Nephron (organoid): Measurements from ENCODE around the gene LRRC75A.

Experiments used
- H3K27ac Mint-ChIP-seq, 3 experiments: 2 replicates each; pipeline ENCODE4 v1.8.0; 2020; ENCODE audit warnings: mixed read lengths in 3 of 3, mild to moderate bottlenecking in 2 of 3, moderate library complexity in 1 of 3
- H3K27me3 Mint-ChIP-seq: 2 replicates; pipeline ENCODE4 v1.8.0; 2021; ENCODE audit warnings: low read depth, mild to moderate bottlenecking, moderate library complexity, mixed read lengths
- H3K36me3 Mint-ChIP-seq: 2 replicates; pipeline ENCODE4 v1.8.0; 2020; ENCODE audit warnings: low read depth, mixed read lengths
- H3K4me1 Mint-ChIP-seq: 2 replicates; pipeline ENCODE4 v1.8.0; 2020; ENCODE audit warnings: mixed read lengths
- H3K4me3 Mint-ChIP-seq, 3 experiments: 2 replicates each; pipeline ENCODE4 v1.8.0; 2020; ENCODE audit warnings: mild to moderate bottlenecking in 3 of 3, mixed read lengths in 3 of 3, moderate library complexity in 2 of 3
- H3K9me3 Mint-ChIP-seq: 2 replicates; pipeline ENCODE4 v1.8.0; 2020; ENCODE audit warnings: mixed read lengths
- TF ChIP-seq, protein P1 (sequence below), 3 experiments: fragments of 200-600 bp; sonication (generic); IDR thresholded peaks; one replicate each; pipeline ENCODE4 v1.5.0; 2021; ENCODE audit warnings: antibody characterized with exemption in 3 of 3; ENCODE audit not compliant: unreplicated experiment in 3 of 3

Gene LRRC75A

DNA sequence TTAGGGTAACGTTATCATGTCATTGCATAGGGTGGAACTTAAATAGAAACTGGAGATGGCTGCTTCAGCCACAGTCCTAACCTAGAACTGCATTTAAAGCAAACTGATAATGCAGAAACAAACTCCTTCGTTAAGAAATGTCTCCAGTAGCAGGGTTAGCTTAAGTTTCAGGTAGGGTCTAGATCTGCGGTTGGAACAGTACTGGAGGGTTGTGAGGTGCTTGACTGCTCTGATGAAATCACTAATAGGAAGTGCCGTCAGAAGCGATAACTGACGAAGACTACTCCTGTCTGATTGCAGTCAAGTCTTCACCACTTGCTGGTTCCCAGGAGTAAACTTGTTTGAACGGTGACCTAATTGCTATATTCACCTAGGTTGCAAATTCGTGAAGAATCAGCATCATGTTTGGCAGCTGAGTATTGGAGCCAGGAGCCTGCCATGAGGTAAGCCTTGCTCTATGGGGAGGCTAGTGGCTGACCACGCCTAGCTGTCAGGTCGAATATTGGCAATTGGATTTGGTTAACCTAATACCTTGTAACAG, 52.1 kb downstream of the LRRC75A start:
- peak overlapping the region; percentile 92 to 97 (median 96) for H3K27ac Mint-ChIP-seq
- peaks cover 49% of the 10 kb centered on the region for H3K4me1 Mint-ChIP-seq
- TF ChIP-seq, protein P1, sequence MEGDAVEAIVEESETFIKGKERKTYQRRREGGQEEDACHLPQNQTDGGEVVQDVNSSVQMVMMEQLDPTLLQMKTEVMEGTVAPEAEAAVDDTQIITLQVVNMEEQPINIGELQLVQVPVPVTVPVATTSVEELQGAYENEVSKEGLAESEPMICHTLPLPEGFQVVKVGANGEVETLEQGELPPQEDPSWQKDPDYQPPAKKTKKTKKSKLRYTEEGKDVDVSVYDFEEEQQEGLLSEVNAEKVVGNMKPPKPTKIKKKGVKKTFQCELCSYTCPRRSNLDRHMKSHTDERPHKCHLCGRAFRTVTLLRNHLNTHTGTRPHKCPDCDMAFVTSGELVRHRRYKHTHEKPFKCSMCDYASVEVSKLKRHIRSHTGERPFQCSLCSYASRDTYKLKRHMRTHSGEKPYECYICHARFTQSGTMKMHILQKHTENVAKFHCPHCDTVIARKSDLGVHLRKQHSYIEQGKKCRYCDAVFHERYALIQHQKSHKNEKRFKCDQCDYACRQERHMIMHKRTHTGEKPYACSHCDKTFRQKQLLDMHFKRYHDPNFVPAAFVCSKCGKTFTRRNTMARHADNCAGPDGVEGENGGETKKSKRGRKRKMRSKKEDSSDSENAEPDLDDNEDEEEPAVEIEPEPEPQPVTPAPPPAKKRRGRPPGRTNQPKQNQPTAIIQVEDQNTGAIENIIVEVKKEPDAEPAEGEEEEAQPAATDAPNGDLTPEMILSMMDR (IDR thresholded peaks at IDR 0.05; ENCODE audit: unreplicated experiment in 3 of 3): no peak
- H3K4me3 Mint-ChIP-seq: peak overlapping the region; percentile 99 to 100 (median 99)
- no peaks in the 10 kb centered on the region for H3K9me3 Mint-ChIP-seq
- no peaks in the 10 kb centered on the region for H3K27me3 Mint-ChIP-seq
- peaks cover 39% of the 10 kb centered on the region for H3K36me3 Mint-ChIP-seq

DNA sequence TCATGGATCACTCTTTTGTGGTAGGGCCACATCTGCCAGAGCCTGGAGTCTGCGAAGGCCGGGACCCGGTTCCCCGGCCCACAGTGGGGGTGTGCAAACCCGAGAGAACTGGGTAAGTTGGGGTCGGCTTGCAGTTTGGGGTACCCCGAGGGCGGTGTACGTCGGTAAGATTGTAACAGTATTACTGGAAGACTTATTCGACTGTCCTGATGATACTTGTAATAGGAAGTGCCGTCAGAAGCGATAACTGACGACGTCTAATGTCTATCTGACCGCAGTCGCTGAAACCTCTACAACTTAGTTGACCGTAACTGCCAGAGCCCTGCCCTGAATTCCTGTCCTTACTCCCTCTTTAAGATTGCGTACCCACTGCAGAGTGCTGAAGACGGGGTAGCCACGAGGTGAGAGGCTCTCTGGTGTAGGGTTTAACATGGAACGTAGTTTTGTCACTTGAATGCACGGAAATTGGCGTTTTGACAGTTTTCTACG, 52.6 kb downstream of the LRRC75A start:
- Mint-ChIP-seq H3K36me3 (peaks cover 38% of the 10 kb centered on the region), H3K27ac (peak overlapping the region; percentile 92 to 97 (median 96)), H3K4me3 (peak overlapping the region; percentile 99 to 100 (median 99)), H3K27me3 (no peaks in the 10 kb centered on the region), H3K4me1 (peaks cover 47% of the 10 kb centered on the region), H3K9me3 (no peaks in the 10 kb centered on the region)
- TF ChIP-seq, protein P1 (IDR thresholded peaks at IDR 0.05; ENCODE audit: unreplicated experiment in 3 of 3): no peak

DNA sequence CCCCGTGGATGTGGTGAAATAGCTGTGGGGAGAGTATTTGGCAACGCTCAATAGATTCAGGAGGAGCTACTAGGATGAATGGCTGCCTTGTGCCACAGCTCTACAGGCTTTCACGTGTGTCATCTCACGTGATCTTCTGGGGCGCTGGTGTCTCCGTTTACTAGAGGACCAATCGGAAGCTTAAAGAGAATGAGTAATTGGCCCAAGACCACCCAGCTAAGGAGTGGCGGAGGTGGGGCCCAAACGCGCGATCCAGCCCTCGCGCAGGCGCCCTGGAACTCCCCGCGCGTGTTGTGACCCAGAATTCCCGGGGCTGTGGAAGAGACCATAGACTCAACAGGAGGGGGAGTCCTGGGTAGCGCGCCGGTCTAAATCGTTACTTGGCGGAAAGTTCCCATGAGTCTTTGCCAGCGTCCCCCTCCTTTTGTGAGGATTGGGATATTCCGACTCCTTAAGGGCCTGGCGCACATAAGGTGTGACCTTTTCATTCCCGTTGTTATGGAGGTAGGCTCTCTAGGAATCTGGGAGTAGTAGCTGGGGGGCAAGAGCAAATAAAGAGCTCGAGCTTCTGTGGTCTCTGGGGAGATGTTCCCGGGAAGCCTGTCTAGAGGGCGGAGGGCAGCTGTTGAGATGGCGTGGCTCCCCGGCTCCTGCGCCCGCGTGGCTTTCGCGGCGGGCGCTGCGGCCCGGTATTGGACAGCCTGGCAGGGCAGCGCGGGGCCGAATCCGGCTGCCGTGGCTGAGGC, 53.3 kb downstream of the LRRC75A start:
- H3K27ac Mint-ChIP-seq: peak overlapping the region; percentile 96 to 98 (median 97)
- no peaks in the 10 kb centered on the region for H3K9me3 Mint-ChIP-seq
- H3K27me3 Mint-ChIP-seq: no peaks in the 10 kb centered on the region
- TF ChIP-seq, protein P1 (IDR thresholded peaks at IDR 0.05; ENCODE audit: unreplicated experiment in 3 of 3): no peak
- peaks cover 35% of the 10 kb centered on the region for H3K36me3 Mint-ChIP-seq
- peaks cover 43% of the 10 kb centered on the region for H3K4me1 Mint-ChIP-seq
- peak overlapping the region; percentile 99 to 100 (median 99) for H3K4me3 Mint-ChIP-seq

DNA sequence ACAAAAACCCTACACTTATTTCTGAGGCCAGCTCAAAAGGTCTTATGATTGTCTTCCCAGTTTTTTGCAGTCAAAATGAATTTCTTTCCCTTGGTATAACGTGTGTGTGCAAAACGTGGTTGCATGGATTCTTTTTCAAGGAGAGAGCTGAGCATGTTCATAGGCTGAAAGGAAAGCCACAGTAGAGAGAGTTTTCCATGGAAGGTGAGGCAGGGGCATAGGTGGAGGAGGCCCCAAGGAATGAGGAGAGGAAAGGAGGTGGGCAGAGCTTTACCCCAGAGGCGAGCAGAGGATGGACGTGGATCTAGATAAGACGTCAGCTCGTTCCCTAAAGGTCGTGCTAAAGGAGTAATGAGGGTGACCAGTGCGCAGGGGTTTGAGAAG, 53.8 kb downstream of the LRRC75A start:
- peak overlapping the region; percentile 96 to 98 (median 97) for H3K27ac Mint-ChIP-seq
- H3K36me3 Mint-ChIP-seq: peaks cover 34% of the 10 kb centered on the region
- no peaks in the 10 kb centered on the region for H3K9me3 Mint-ChIP-seq
- H3K4me1 Mint-ChIP-seq: peaks cover 41% of the 10 kb centered on the region
- H3K27me3 Mint-ChIP-seq: no peaks in the 10 kb centered on the region
- H3K4me3 Mint-ChIP-seq: peak overlapping the region; percentile 99 to 100 (median 99)
- TF ChIP-seq, protein P1 (IDR thresholded peaks at IDR 0.05; ENCODE audit: unreplicated experiment in 3 of 3): no peak

DNA sequence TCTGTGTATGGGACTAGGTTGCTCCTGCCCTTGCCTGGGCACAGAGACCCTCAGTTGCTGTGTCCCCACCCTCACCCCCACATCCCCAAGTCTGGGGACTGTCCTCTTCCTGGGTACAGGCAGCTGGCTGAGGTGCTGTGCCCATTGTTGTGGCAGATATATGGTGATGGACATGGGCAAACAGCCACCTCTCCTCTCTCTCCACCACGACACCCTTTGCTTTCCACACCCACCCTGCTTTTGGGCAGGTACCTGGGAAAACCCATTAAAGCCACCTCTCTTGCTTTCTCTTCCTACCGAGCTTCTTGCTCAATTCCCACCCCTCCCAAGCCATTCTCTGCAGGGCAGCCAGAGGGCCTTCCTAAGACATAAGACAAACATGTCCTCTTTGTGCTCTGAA, 54.9 kb downstream of the LRRC75A start:
- H3K27ac Mint-ChIP-seq: peak overlapping the region in 1 of 3 experiments; percentile 36
- H3K4me3 Mint-ChIP-seq: peak overlapping the region in 2 of 3 experiments; percentile 23 to 29
- H3K9me3 Mint-ChIP-seq: no peaks in the 10 kb centered on the region
- H3K27me3 Mint-ChIP-seq: no peaks in the 10 kb centered on the region
- TF ChIP-seq, protein P1 (IDR thresholded peaks at IDR 0.05; ENCODE audit: unreplicated experiment in 3 of 3): no peak
- peaks cover 31% of the 10 kb centered on the region for H3K4me1 Mint-ChIP-seq
- peaks cover 23% of the 10 kb centered on the region for H3K36me3 Mint-ChIP-seq
